Ecto neural progenitor cell (in vitro differentiated cells): ENCODE results near the gene ARRDC5.
A peak's percentile ranks its signal among the peaks of the same experiment; 100 is the strongest.
"Not testable (repeated sequence)": the region's sequence is repeated elsewhere in the genome, so short reads cannot be mapped to it uniquely, and the experiment has no call there.

ENCODE experiments used
- DNase-seq: peaks from one replicate; pipeline ENCODE4 v3.0.0-alpha.2; 2018; ENCODE audit warnings: low spot score

Gene ARRDC5

GRCh38 chr19:4868286-4868834 lies 34.3 kb downstream of the ARRDC5 start:
- no peak for DNase-seq

GRCh38 chr19:4867534-4868285 lies 35.0 kb downstream of the ARRDC5 start, which contains the start of gene PLIN3:
Gene PLIN3 (minus strand): TSS chr19:4867667. CDS start chr19:4861394, 6,273 bp downstream.
- peak; percentile 97 for DNase-seq

- peak; percentile 73 for DNase-seq
Measured at GRCh38 chr19:4866595-4867424, 35.9 kb downstream of the ARRDC5 start.

GRCh38 chr19:4861147-4861546 lies 41.5 kb downstream of the ARRDC5 start:
- no peak for DNase-seq

GRCh38 chr19:4859697-4860096 lies 43.0 kb downstream of the ARRDC5 start:
- DNase-seq, result no peak

- DNase-seq, result not testable (repeated sequence)
Measured at GRCh38 chr19:4856468-4856867, 46.2 kb downstream of the ARRDC5 start.

- DNase-seq, result not testable (repeated sequence)
Measured at GRCh38 chr19:4853506-4853905, 49.2 kb downstream of the ARRDC5 start.

- DNase-seq, result no peak
Measured at GRCh38 chr19:4852484-4852883, 50.2 kb downstream of the ARRDC5 start.

- DNase-seq, result peak; percentile 84
Measured at GRCh38 chr19:4851551-4852290, 51.0 kb downstream of the ARRDC5 start.

GRCh38 chr19:4849019-4849418 lies 53.7 kb downstream of the ARRDC5 start:
- no peak for DNase-seq

GRCh38 chr19:4847190-4847973 lies 55.3 kb downstream of the ARRDC5 start:
- DNase-seq, result no peak

- not testable (repeated sequence) for DNase-seq
Measured at GRCh38 chr19:4845975-4846374, 56.7 kb downstream of the ARRDC5 start.

- no peak for DNase-seq
Measured at GRCh38 chr19:4844348-4845179, 58.1 kb downstream of the ARRDC5 start.

- DNase-seq, result no peak
Measured at GRCh38 chr19:4843647-4843965, 59.1 kb downstream of the ARRDC5 start.
